Forelimb muscle (tissue), 1 donor: ENCODE measurements around the gene SCAF8. TPM values are rescaled to one million over a fixed set of nuclear protein-coding genes. Genes with fewer than 3 reads are reported as not detected.

ENCODE experiments used
- DNase-seq: peaks from one replicate; pipeline ENCODE4 v3.0.0-alpha.2; 2013; ENCODE audit warnings: low read depth
- polyA plus RNA-seq: library from polyadenylated mRNA; unstranded; fragments of 120-200 nt; gene quantifications from one replicate; pipeline ENCODE4 v1.2.1, GENCODE V29; 2013; ENCODE audit not compliant: insufficient read length

The SCAF8 gene
- polyA plus RNA-seq, 1 donor = 30.7 TPM

DNA sequence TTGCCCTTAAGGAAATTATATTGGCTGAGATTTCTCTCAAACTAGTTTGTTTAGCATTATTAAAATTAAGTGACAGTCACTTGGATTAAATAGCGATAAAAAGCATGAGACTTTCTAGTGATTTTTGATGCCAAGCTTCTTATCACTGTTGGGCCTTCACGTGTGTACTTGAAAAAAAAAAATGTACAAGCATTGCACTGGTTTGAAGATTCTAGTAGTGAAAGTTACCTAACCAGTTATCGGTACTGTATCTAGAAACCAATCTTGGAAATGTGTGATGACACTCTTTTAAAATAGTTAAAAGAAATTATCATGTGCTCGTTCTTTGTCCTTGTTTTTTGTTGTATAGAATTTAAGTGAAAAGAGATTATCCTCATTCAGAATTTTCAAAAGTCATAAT is 102.1 kb downstream of the SCAF8 start:
- DNase-seq = no peak

- DNase-seq = no peak
These were observed 106.3 kb downstream of the SCAF8 start for GRCh38 chr6:154839546-154839945.

GRCh38 chr6:154840363-154840762 is 107.1 kb downstream of the SCAF8 start:
- DNase-seq = no peak

GRCh38 chr6:154841109-154841508 is 107.9 kb downstream of the SCAF8 start:
- DNase-seq = no peak

- DNase-seq = peak; percentile 4
These were observed 109.6 kb downstream of the SCAF8 start for GRCh38 chr6:154842833-154843232.

DNA sequence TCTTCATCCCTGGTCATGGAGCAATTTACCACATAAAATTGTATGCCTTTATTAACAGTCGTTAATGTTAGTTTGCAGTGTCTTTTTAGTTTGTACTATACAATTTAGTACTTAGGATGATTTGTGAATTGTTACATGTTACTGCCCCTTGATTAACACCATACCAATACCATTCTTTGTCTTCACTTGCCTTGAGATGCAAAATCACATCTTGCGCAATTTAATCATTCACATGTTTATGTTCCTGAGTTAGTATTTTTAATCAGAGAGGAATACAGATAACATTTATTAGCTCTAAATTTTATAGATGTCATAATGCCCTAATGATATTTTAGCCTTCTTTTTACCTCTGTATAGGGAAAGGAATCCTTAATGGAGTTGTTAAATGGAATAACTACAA is 114.1 kb downstream of the SCAF8 start:
- no peak for DNase-seq

- DNase-seq = no peak
These were observed 115.4 kb downstream of the SCAF8 start for GRCh38 chr6:154848580-154848979.

DNA sequence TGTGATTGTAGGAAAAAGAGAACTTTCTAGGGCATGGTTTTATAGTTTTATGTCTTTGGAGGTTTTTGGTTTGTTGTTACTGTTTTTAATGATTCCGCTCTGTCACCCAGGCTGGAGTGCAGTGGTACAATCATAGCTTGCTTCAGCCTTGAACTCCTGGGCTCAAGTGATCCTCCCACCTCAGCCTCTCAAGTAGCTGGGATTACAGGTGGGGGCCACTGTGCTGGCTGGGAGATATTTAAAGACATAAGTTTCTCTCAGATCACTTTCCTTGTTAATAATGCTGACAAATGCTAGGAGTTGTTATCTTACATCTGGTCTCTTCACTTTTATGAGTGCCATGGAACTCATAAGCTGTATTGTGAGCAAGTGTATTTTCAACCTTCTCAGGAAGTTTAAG is 116.3 kb downstream of the SCAF8 start:
- no peak for DNase-seq

- no peak for DNase-seq
These were observed 119.5 kb downstream of the SCAF8 start for GRCh38 chr6:154852687-154853086.

- no peak for DNase-seq
These were observed 124.3 kb downstream of the SCAF8 start for GRCh38 chr6:154857529-154857928.

GRCh38 chr6:154861825-154862224 is 128.6 kb downstream of the SCAF8 start:
- no peak for DNase-seq

DNA sequence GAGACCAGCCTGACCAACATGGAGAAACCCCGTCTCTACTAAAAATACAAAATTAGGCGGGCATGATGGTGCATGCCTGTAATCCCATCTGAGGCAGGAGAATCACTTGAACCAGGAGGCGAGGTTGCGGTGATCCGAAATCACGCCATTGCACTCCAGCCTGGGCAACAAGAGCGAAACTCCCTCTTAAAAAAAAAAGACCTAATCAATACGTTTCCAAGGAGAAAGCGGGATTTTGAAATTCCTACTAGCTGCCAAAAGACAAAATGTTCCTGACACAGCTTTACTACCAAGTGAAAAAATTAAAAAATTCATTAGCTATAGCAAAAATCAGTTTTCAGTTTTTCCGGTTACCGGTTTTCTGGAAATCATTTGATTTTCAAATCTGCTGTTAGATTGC is 129.3 kb downstream of the SCAF8 start:
- DNase-seq = no peak

GRCh38 chr6:154864066-154864430 is 130.8 kb downstream of the SCAF8 start:
- DNase-seq = no peak

GRCh38 chr6:154865291-154865690 is 132.1 kb downstream of the SCAF8 start:
- DNase-seq = no peak

GRCh38 chr6:154868143-154868594 is 135.0 kb downstream of the SCAF8 start:
- DNase-seq = peak; percentile 25

DNA sequence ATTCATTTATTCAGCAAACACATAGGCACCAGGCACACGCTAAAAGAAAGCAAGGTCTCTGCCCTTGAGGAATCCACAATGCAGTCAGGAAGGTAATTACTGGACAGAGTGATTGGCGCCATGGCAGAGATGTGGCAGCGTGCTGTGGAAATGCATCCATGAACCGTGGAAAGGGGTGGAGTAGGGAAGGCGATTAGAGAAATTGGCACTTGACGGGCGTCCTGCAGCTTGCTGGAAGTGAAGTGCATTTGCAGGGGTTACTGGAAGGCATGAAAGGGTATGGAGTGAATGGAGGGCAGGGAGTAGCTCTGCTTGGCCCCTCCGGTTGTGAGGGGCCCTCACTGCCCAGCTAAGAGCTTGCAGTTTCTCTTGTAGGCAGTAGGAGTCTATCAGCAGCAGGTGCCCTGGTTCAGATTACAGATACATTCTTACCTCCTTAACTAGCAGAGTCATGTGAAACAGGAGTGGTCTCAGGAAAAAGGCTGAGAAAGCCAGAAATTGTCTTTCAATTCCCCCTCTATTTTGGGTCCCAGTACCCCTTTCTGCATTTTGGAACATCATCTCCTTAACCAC is 139.4 kb downstream of the SCAF8 start:
- DNase-seq = no peak

- no peak for DNase-seq
These were observed 140.3 kb downstream of the SCAF8 start for GRCh38 chr6:154873546-154873945.

- no peak for DNase-seq
These were observed 141.8 kb downstream of the SCAF8 start for GRCh38 chr6:154874773-154875592.

GRCh38 chr6:154876486-154877280 is 143.5 kb downstream of the SCAF8 start:
- DNase-seq = no peak

GRCh38 chr6:154878871-154879491 is 145.8 kb downstream of the SCAF8 start:
- DNase-seq = no peak

DNA sequence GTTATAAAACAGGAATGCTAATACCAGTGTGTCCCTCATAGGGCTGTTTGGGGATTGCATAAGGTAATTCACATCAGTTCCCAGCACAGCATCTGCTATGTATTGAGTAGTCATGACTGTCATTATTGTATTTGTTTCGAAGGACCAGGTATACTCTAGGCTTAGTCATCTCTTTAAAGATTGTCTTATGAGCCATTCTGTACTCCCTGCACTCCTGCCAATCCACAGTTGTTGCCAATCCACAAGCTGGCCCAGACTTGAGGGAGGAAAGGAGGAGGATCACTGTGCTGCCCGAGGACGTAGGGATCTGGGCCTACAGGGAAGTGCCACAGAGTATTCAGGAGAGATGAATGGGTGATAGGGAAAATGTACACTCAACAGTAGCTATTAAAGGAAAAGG is 148.9 kb downstream of the SCAF8 start:
- no peak for DNase-seq
